Neuronal stem cell (in vitro differentiated cells): ENCODE measurements around the gene BMF.

ENCODE experiments used
- DNase-seq: peaks from one replicate; pipeline ENCODE4 v3.0.0-alpha.2; 2013; ENCODE audit warnings: low spot score
- H2AFZ ChIP-seq: one replicate; pipeline ENCODE4 v1.6.1; 2013; ENCODE audit warnings: mild to moderate bottlenecking, low read length, inconsistent platforms
- H2AK5ac ChIP-seq: 2 replicates; pipeline ENCODE4 v1.6.1; 2013; ENCODE audit warnings: low read depth, mild to moderate bottlenecking, inconsistent platforms, low read length, moderate library complexity, mixed read lengths
- H2BK120ac ChIP-seq: 2 replicates; pipeline ENCODE4 v1.6.1; 2013; ENCODE audit warnings: low read depth, mild to moderate bottlenecking, inconsistent platforms, low read length, moderate library complexity, mixed read lengths
- H2BK12ac ChIP-seq: one replicate; pipeline ENCODE4 v1.6.1; 2013; ENCODE audit warnings: low read length, inconsistent platforms
- H2BK15ac ChIP-seq: 2 replicates; pipeline ENCODE4 v1.6.1; 2013; ENCODE audit warnings: mild to moderate bottlenecking, low read length, inconsistent platforms, mixed read lengths
- H2BK5ac ChIP-seq: one replicate; pipeline ENCODE4 v1.6.1; 2013; ENCODE audit warnings: inconsistent platforms, mild to moderate bottlenecking, low read length, moderate library complexity
- H3K14ac ChIP-seq: one replicate; pipeline ENCODE4 v1.6.1; 2013; ENCODE audit warnings: low read length, inconsistent platforms
- H3K18ac ChIP-seq: 2 replicates; pipeline ENCODE4 v1.6.1; 2013; ENCODE audit warnings: low read length, inconsistent platforms
- H3K23ac ChIP-seq: 2 replicates; pipeline ENCODE4 v1.6.1; 2013; ENCODE audit warnings: low read depth, mild to moderate bottlenecking, mixed read lengths, low read length, inconsistent platforms; ENCODE audit not compliant: poor library complexity
- H3K27ac ChIP-seq: replicated peaks from 3 replicates; pipeline ENCODE4 v1.5.1; 2013; ENCODE audit warnings: low read length, inconsistent platforms
- H3K27me3 ChIP-seq, 3 experiments: 2 replicates each; pipeline ENCODE4 v1.6.1; 2013; ENCODE audit warnings: low read length in 3 of 3, mild to moderate bottlenecking in 2 of 3, inconsistent platforms in 1 of 3, low read depth in 1 of 3, mixed read lengths in 1 of 3, moderate library complexity in 1 of 3; ENCODE audit not compliant: control insufficient read depth in 3 of 3, insufficient read depth in 3 of 3
- H3K36me3 ChIP-seq, 2 donors: replicated peaks in 1 of 2; 2 replicates each; pipeline ENCODE4 v1.6.1; 2013; ENCODE audit warnings: low read length in 2 of 2; ENCODE audit not compliant: control insufficient read depth in 2 of 2, insufficient read depth in 2 of 2
- H3K4ac ChIP-seq: 2 replicates; pipeline ENCODE4 v1.6.1; 2013; ENCODE audit warnings: inconsistent platforms, mild to moderate bottlenecking, low read length, moderate library complexity
- H3K4me1 ChIP-seq, 2 donors: 1 replicate in 1 of 2; 2 replicates in 1 of 2; pipeline ENCODE4 v1.6.1; 2013; ENCODE audit warnings: low read length in 2 of 2, low read depth in 1 of 2; ENCODE audit not compliant: control insufficient read depth in 2 of 2, insufficient read depth in 1 of 2
- H3K4me2 ChIP-seq: one replicate; pipeline ENCODE4 v1.6.1; 2013; ENCODE audit warnings: mild to moderate bottlenecking, low read length, inconsistent platforms; ENCODE audit not compliant: insufficient read depth, poor library complexity, severe bottlenecking
- H3K4me3 ChIP-seq, 2 donors: 2 replicates each; pipeline ENCODE4 v1.5.1; 2013; ENCODE audit warnings: low read length in 2 of 2, mild to moderate bottlenecking in 2 of 2, inconsistent platforms in 1 of 2, moderate library complexity in 1 of 2
- H3K79me1 ChIP-seq: one replicate; pipeline ENCODE4 v1.6.1; 2013; ENCODE audit warnings: low read depth, mild to moderate bottlenecking, inconsistent platforms, low read length, moderate library complexity
- H3K9ac ChIP-seq: one replicate; pipeline ENCODE4 v1.6.1; 2013; ENCODE audit warnings: mild to moderate bottlenecking, low read depth, low read length, inconsistent platforms; ENCODE audit not compliant: poor library complexity
- H3K9me3 ChIP-seq, 2 donors: replicated peaks in 1 of 2; 2 replicates each; pipeline versions ENCODE3 to v1.6.1; 2013; ENCODE audit warnings: low read length in 2 of 2, mild to moderate bottlenecking in 2 of 2, inconsistent platforms in 1 of 2, low read depth in 1 of 2, mixed read lengths in 1 of 2, moderate library complexity in 1 of 2; ENCODE audit not compliant: control insufficient read depth in 2 of 2, insufficient read depth in 1 of 2
- H4K8ac ChIP-seq: one replicate; pipeline ENCODE4 v1.6.1; 2013; ENCODE audit warnings: low read depth, mild to moderate bottlenecking, inconsistent platforms, low read length, moderate library complexity
- H4K91ac ChIP-seq: one replicate; pipeline ENCODE4 v1.6.1; 2013; ENCODE audit warnings: low read length, low read depth, mild to moderate bottlenecking, inconsistent platforms; ENCODE audit not compliant: poor library complexity
- WGBS, 2 donors: extraction: QIAGEN DNeasy Blood & Tissue Kit; methylation state at CpG; one replicate each; pipeline ENCODE4 v1.1.7; 2013; ENCODE audit warnings: missing lambda C conversion rate in 2 of 2, mixed read lengths in 1 of 2; ENCODE audit not compliant: insufficient read length in 2 of 2, insufficient replicate concordance in 1 of 2; ENCODE audit errors: extremely low coverage in 2 of 2; 5-methylcytosine and 5-hydroxymethylcytosine counted together

Gene BMF

DNA sequence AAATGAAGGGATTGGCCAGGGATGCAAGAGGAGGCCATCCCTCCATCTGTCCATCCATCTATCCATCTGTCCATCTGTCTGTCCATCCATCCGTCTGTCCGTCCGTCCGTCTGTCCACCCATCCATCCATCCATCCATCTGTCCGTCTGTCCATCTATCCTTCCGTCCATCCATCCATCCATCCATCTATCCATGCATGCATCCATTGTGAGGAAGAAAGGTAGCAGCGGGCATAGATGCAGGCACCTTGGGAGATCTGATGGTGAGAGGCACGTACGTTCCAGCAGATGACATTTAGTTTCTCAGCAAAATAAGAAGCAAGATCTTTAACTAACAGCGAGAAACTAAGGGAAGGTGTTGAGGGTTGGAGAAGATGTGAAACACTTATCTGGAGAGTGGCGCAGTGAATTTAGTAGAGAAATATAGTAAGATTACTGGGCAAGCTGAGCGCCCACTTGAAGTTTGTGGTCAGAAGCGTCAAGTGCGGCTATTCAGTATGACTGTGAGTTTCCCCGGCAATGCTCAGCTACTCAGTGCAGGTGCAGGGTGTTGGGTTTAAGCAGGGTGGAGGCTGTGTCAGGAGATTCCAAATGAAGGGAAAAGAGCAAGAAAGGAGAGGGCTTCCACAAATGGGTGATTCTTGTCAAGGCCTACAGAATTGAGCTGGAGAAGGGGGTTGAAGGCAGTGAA is 47.3 kb downstream of the BMF start:
- Histone ChIP-seq H4K91ac (no peak overlapping the region), H3K9me3 (no peaks in the 10 kb centered on the region), H3K4me2 (no peak overlapping the region), H2BK12ac (no peak overlapping the region), H3K9ac (peak overlapping the region; percentile 71), H4K8ac (no peak overlapping the region), H3K27me3 (no peaks in the 10 kb centered on the region), H3K79me1 (no peaks in the 10 kb centered on the region), H2BK120ac (no peak overlapping the region), H3K27ac (no peak overlapping the region), H3K36me3 (peaks cover 0 to 1% of the 10 kb centered on the region in 2 donors), H3K4me3 (no peak overlapping the region), H3K23ac (no peak overlapping the region), H3K4ac (no peak overlapping the region), H2AK5ac (no peak overlapping the region), H2BK15ac (no peak overlapping the region), H2AFZ (no peak overlapping the region), H3K14ac (no peak overlapping the region), H2BK5ac (no peak overlapping the region), H3K4me1 (peaks cover 0 to 2% of the 10 kb centered on the region in 2 donors), H3K18ac (no peak overlapping the region)
- WGBS, 2 donors: no CpG with 5 or more reads among the region's 15 CpGs
- no peak for DNase-seq

DNA sequence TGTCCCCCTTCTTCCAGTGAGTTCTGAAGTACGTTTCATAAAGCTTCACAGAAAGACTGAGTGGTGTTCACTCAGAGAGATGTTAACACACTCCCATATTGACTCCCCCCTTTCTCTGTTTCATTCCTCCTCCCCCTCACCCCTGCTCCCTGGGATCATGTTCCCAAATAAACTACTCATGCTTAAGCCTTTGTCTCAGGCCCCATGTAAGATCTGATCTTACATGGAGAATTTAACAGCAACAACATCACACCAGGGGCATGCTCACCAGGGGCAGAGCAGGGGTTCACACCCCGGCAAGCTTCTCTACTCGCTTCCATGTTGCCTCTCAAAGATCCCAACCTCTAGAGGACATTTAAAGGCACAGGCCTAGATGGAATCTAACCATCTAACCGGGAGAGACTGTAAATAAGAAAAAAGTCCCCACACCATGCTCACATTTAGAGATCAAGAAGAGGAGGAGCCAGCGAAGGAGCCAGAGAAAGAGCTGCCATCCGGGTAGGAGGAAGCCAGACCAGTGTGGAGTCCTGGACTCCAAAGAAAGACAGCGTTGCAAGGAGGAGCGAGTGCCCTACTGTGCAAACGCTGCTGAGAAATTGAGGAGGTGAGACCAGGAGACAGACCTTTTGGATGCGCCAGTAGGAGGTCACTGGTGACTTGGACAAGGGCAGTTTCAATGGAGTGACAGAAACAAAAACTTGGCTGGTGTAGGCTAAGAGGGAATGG is 48.3 kb downstream of the BMF start:
- H2BK12ac ChIP-seq: no peak overlapping the region
- H3K4me3 ChIP-seq: no peak overlapping the region
- no peaks in the 10 kb centered on the region for H3K79me1 ChIP-seq
- H2BK5ac ChIP-seq: no peak overlapping the region
- H3K14ac ChIP-seq: no peak overlapping the region
- no peaks in the 10 kb centered on the region for H3K27me3 ChIP-seq
- DNase-seq: no peak
- H2BK120ac ChIP-seq: no peak overlapping the region
- H4K8ac ChIP-seq: no peak overlapping the region
- H3K36me3 ChIP-seq: peaks cover 0 to 1% of the 10 kb centered on the region in 2 donors
- H2BK15ac ChIP-seq: no peak overlapping the region
- no peak overlapping the region for H2AK5ac ChIP-seq
- no peak overlapping the region for H3K27ac ChIP-seq
- H3K23ac ChIP-seq: no peak overlapping the region
- H3K4ac ChIP-seq: no peak overlapping the region
- no peaks in the 10 kb centered on the region for H3K9me3 ChIP-seq
- no peak overlapping the region for H3K4me2 ChIP-seq
- H2AFZ ChIP-seq: no peak overlapping the region
- H4K91ac ChIP-seq: no peak overlapping the region
- H3K4me1 ChIP-seq: peaks cover 0 to 2% of the 10 kb centered on the region in 2 donors
- no CpG with 5 or more reads among the region's 10 CpGs for WGBS, 2 donors
- no peak overlapping the region for H3K18ac ChIP-seq
- no peak overlapping the region for H3K9ac ChIP-seq

DNA sequence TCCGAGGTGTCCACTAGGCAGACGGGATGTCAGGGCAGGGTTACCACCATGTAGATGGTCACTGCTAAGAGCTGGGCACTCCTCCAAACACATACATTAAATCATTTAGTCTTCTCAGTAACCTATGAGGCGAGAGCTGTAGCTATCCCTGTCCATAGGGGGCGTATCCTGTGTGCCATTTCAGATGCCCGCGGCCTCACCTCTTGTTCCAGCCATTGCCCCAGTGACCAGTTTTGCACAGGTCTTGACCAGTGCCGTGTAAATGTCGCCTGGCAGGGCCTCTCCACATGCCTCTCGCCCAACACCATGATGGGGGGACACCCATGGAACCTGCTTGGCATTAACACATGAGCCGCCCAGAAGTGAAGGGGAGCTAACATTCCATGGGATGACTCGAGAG is 48.9 kb downstream of the BMF start:
- H3K18ac ChIP-seq: no peak overlapping the region
- no peak overlapping the region for H3K4me2 ChIP-seq
- no CpG with 5 or more reads among the region's 11 CpGs for WGBS, 2 donors
- no peak overlapping the region for H2BK15ac ChIP-seq
- no peaks in the 10 kb centered on the region for H3K9me3 ChIP-seq
- no peak overlapping the region for H4K8ac ChIP-seq
- H3K27me3 ChIP-seq: no peaks in the 10 kb centered on the region
- no peak overlapping the region for H2AFZ ChIP-seq
- H3K14ac ChIP-seq: no peak overlapping the region
- no peak for DNase-seq
- H3K23ac ChIP-seq: no peak overlapping the region
- no peak overlapping the region for H3K9ac ChIP-seq
- no peak overlapping the region for H2BK12ac ChIP-seq
- H2BK120ac ChIP-seq: no peak overlapping the region
- H4K91ac ChIP-seq: no peak overlapping the region
- peaks cover 0 to 1% of the 10 kb centered on the region in 2 donors for H3K36me3 ChIP-seq
- H3K27ac ChIP-seq: no peak overlapping the region
- no peak overlapping the region for H2AK5ac ChIP-seq
- no peak overlapping the region for H3K4me3 ChIP-seq
- no peak overlapping the region for H2BK5ac ChIP-seq
- H3K4ac ChIP-seq: no peak overlapping the region
- H3K4me1 ChIP-seq: peaks cover 1 to 5% of the 10 kb centered on the region in 2 donors
- H3K79me1 ChIP-seq: no peaks in the 10 kb centered on the region

DNA sequence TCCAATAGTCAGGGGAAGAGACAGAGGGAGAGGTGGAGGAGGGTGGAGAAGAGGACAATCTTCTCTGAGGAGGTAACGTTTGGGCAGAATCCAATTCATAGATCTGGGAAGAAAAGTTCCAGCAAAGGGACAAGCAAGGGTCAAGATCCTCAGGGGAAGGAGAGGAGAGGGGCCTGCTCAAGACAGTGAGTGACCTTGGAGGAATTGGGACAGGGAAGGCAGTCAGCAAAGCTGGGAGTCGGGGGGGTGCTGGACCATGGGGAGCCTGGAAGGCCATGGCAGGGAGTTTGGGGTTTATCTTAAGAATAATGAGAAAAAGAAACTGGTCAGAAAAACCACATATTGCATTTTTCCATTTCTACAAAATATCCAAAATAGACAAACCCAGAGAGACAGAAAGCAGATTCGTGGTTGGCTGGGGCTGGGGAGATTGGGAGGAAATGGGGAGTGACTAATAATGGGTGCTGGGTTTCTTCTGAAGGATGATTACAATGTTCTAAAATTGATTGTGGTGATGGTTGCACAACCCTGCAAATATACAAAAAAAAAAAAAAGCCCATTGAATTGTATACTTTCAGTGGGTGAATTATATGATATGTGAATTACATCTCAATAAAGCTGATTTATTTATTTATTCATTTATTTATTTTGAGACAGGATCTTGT is 50.1 kb downstream of the BMF start:
- no peak overlapping the region for H3K9ac ChIP-seq
- no CpG with 5 or more reads among the region's 3 CpGs for WGBS, 2 donors
- peaks cover 3 to 8% of the 10 kb centered on the region in 2 donors for H3K4me1 ChIP-seq
- H3K14ac ChIP-seq: no peak overlapping the region
- H4K8ac ChIP-seq: no peak overlapping the region
- H3K4me3 ChIP-seq: no peak overlapping the region
- no peak overlapping the region for H2BK5ac ChIP-seq
- H3K9me3 ChIP-seq: no peaks in the 10 kb centered on the region
- no peak overlapping the region for H2AK5ac ChIP-seq
- no peak overlapping the region for H2BK15ac ChIP-seq
- H3K23ac ChIP-seq: no peak overlapping the region
- H2BK12ac ChIP-seq: no peak overlapping the region
- no peak for DNase-seq
- H4K91ac ChIP-seq: no peak overlapping the region
- H3K36me3 ChIP-seq: peaks cover 0 to 1% of the 10 kb centered on the region in 2 donors
- H2AFZ ChIP-seq: no peak overlapping the region
- H3K27ac ChIP-seq: no peak overlapping the region
- no peaks in the 10 kb centered on the region for H3K79me1 ChIP-seq
- no peak overlapping the region for H3K4me2 ChIP-seq
- H2BK120ac ChIP-seq: no peak overlapping the region
- no peak overlapping the region for H3K4ac ChIP-seq
- no peak overlapping the region for H3K18ac ChIP-seq
- H3K27me3 ChIP-seq: no peaks in the 10 kb centered on the region
